HG02623 (cell line): ENCODE measurements around the gene FICD.
"Not testable (repeated sequence)": the region's sequence is repeated elsewhere in the genome, so short reads cannot be mapped to it uniquely, and the experiment has no call there.

Experiments
- ATAC-seq: cut with Tn5 transposase; IDR thresholded peaks from one replicate; pipeline ENCODE4 v1.9.1; 2021; ENCODE audit warnings: moderate library complexity; ENCODE audit not compliant: unreplicated experiment

FICD gene

GRCh38 chr12:108514973-108515814 lies at the start of gene FICD:
TSS of gene FICD (plus strand) at chr12:108515277. CDS start at chr12:108516973, 1,696 bp downstream.
- peak; percentile 84 for ATAC-seq

DNA sequence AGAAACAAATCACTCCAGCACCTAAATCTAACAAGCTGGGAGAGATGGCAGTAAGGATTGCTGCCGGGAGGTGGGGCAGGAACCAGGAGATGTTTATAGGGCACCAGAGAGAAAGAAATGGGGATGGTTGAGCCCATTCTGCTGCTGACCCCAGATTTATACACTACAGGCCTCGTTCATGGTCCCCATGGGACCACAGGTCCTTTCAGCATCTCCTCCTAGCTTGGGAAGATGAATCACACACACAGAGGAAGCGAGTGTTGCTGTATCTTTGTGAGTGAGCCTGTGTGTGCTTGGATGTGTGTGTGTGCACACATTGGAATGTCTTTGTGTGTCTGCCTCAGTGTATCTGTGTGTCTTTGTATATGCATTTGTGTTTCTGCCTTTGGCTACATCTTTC lies 49.7 kb upstream of the FICD start:
- ATAC-seq = no peak

- ATAC-seq = no peak
Measured at GRCh38 chr12:108468196-108468968, 46.7 kb upstream of the FICD start.

GRCh38 chr12:108473400-108474055 lies 41.5 kb upstream of the FICD start:
- no peak for ATAC-seq

GRCh38 chr12:108475396-108475795 lies 39.7 kb upstream of the FICD start:
- ATAC-seq = no peak

- ATAC-seq = no peak
Measured at GRCh38 chr12:108477055-108477880, 37.8 kb upstream of the FICD start.

DNA sequence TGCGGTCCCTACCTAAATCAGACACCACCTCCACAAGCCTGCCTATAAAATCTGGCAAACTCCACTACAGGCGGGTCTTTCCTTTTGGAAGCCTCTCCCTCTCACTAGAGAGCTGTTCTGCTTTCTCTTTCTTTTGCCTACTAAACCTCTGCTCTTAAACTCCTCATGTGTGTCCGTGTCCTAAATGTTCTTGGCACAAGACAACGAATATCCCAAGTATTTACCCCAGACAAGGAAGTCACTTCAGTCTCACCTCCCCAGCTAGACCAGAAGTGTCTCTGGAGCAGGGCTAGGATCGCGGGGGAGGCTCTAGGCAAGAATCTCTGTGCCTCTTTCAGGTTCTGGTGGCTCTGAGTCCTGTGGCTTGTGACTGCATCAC lies 37.2 kb upstream of the FICD start:
- no peak for ATAC-seq

- ATAC-seq = no peak
Measured at GRCh38 chr12:108478611-108479206, 36.4 kb upstream of the FICD start.

GRCh38 chr12:108479364-108480070 lies 35.6 kb upstream of the FICD start:
- no peak for ATAC-seq

GRCh38 chr12:108482717-108483212 lies 32.3 kb upstream of the FICD start:
- ATAC-seq = no peak

DNA sequence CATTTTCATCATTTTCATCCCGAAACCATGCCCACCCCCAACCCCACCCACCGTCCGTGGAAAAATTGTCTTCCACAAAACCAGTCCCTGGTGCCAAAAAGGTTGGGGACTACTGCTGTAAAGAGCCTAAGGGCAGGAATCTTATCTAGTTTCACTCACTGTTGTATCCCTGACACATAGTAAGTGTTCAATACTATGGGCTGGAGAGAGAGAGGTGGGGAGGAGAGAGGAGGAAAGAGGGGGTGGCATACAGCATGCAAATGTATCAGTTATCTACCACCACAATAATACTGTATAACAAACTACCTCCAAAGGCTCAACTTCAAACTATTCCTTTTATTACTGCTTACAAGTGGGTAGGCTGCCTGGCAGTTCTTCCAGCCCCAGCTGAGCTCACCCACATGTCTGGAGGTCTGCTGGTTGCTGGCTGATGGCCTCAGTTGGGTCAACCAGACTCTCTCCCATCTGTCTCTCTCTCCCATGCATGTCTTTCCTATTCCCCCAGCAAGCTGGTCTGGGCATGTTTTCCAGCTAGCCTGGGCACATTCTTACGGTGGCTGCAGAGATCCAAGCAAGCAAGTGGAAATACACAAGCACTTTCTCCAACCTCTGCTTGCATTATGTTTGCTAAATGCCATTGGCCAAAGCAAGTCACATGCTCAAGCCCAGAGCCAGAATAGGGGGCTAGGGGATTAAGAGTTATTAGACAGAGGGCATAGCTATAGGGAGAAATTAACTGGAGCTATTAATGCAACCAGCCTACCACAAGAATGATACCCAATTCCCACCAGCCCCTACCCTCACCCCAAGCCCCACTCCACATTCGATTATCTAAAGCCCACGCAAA lies 31.6 kb upstream of the FICD start:
- ATAC-seq = no peak

DNA sequence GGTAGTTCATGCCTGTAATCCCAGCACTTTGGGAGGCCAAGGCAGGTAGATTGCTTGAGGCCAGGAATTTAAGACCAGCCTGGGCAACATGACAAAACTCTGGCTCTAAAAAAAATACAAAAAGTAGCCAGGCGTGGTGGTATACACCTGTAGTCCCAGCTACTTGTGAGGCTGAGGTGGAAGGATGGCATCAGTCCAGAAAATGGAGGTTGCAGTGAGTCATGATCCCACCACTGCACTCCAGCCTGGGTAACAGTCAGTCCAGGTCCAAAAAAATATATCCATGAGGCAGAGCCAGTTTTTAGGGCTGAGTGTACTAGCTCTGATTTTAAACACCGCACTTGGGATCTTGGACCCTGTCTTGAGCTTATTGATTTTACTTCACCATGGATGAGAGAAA lies 30.6 kb upstream of the FICD start:
- ATAC-seq = no peak

- ATAC-seq = no peak
Measured at GRCh38 chr12:108484845-108485244, 30.2 kb upstream of the FICD start.

- not testable (repeated sequence) for ATAC-seq
Measured at GRCh38 chr12:108485371-108485770, 29.7 kb upstream of the FICD start.

- not testable (repeated sequence) for ATAC-seq
Measured at GRCh38 chr12:108487029-108487428, 28.0 kb upstream of the FICD start.

- ATAC-seq = no peak
Measured at GRCh38 chr12:108491256-108491655, 23.8 kb upstream of the FICD start.

- no peak for ATAC-seq
Measured at GRCh38 chr12:108495054-108495453, 20.0 kb upstream of the FICD start.

- no peak for ATAC-seq
Measured at GRCh38 chr12:108495823-108496579, 19.1 kb upstream of the FICD start.
